A673 (cell line): ENCODE results near the gene EBLN2. TPM values are rescaled to one million over a fixed set of nuclear protein-coding genes. Genes with fewer than 3 reads are reported as not detected.
A peak's percentile ranks its signal among the peaks of the same experiment; 100 is the strongest.

ENCODE experiments used
- Bru-seq: library from RNA; stranded (reverse); fragments of 400-500 nt; gene quantifications from one replicate; lab custom pipeline; 2021; lab: Mats Ljungman, UMichigan
- BruChase-seq, 2 experiments: library from RNA; stranded (reverse); fragments of 400-500 nt; gene quantifications; one replicate each; lab custom pipeline; 2021; lab: Mats Ljungman, UMichigan
- BruUV-seq: library from RNA; stranded (reverse); fragments of 400-500 nt; replicated peaks from 2 replicates; lab custom pipeline; 2021; lab: Mats Ljungman, UMichigan
- CTCF ChIA-PET: fragments of 300-600 bp; sonication (Branson Sonifier 250); formaldehyde crosslinking; loops from one replicate; lab custom pipeline; 2022; ENCODE audit warnings: antibody characterized with exemption; lab: Charles Lee
- POLR2A ChIA-PET: fragments of 300-600 bp; sonication (Branson Sonifier 250); formaldehyde crosslinking; loops from one replicate; lab custom pipeline; 2022; ENCODE audit warnings: antibody characterized with exemption; ENCODE audit not compliant: low non-redundant PET; lab: Charles Lee
- DNase-seq: peaks from one replicate; pipeline ENCODE4 v3.0.0-alpha.2; 2015; ENCODE audit warnings: low spot score
- H3K27ac ChIP-seq: fragments of 200-600 bp; sonication (generic); 2 replicates; pipeline ENCODE4 v1.5.1; 2016; ENCODE audit warnings: mixed run types, low read depth, mild to moderate bottlenecking, mixed read lengths, antibody characterized with exemption, low read length; ENCODE audit not compliant: poor library complexity, severe bottlenecking
- H3K27me3 ChIP-seq: fragments of 200-600 bp; sonication (generic); replicated peaks from 2 replicates; pipeline ENCODE4 v1.6.1; 2017; ENCODE audit warnings: mixed run types, low read depth, mild to moderate bottlenecking, mixed read lengths, antibody characterized with exemption, low read length; ENCODE audit not compliant: insufficient read depth, poor library complexity
- H3K36me3 ChIP-seq: fragments of 200-600 bp; sonication (generic); 2 replicates; pipeline ENCODE4 v1.6.1; 2016; ENCODE audit warnings: mixed run types, mild to moderate bottlenecking, mixed read lengths, antibody characterized with exemption, low read length; ENCODE audit not compliant: insufficient read depth, poor library complexity, severe bottlenecking
- H3K4me1 ChIP-seq: fragments of 200-600 bp; sonication (generic); 2 replicates; pipeline ENCODE4 v1.6.1; 2017; ENCODE audit warnings: mixed run types, mild to moderate bottlenecking, mixed read lengths, antibody characterized with exemption, low read length; ENCODE audit not compliant: insufficient read depth, poor library complexity, severe bottlenecking
- H3K4me3 ChIP-seq: fragments of 200-600 bp; sonication (generic); 2 replicates; pipeline ENCODE4 v1.5.1; 2016; ENCODE audit warnings: low read depth, mixed run types, mild to moderate bottlenecking, mixed read lengths, low read length; ENCODE audit not compliant: poor library complexity, severe bottlenecking
- H3K9me3 ChIP-seq: fragments of 200-600 bp; sonication (generic); 2 replicates; pipeline ENCODE4 v1.6.1; 2016; ENCODE audit warnings: mixed run types, low read depth, mild to moderate bottlenecking, mixed read lengths, antibody characterized with exemption, low read length; ENCODE audit not compliant: poor library complexity, severe bottlenecking
- CTCF ChIP-seq: fragments of 300-800, 200-600 bp; sonication (generic); conservative IDR thresholded peaks from 2 replicates; pipeline ENCODE4 v1.5.1; 2017; ENCODE audit warnings: low read depth, mild to moderate bottlenecking, antibody characterized with exemption, low read length, moderate library complexity, mixed read lengths
- EZH2 ChIP-seq: fragments of 200-600 bp; sonication (generic); IDR thresholded peaks from 2 replicates; pipeline ENCODE4 v1.6.1; 2017; ENCODE audit warnings: borderline replicate concordance, low read depth, mild to moderate bottlenecking, mixed read lengths, antibody characterized with exemption, low read length; ENCODE audit not compliant: poor library complexity, severe bottlenecking
- intact Hi-C: fragments of 100-400 bp; cut with micrococcal nuclease; formaldehyde crosslinking; loops from one replicate; pipeline ENCODE4 v1.10.0; 2022; ENCODE audit not compliant: unreplicated experiment
- long read RNA-seq: library from polyadenylated mRNA; stranded (forward); transcript quantifications from one replicate; pipeline ENCODE4 v2.0.0, GENCODE V29; 2022
- total RNA-seq: library from RNA; stranded (reverse); gene quantifications from 2 replicates; pipeline ENCODE4 v1.2.3, GENCODE V29; 2021

EBLN2 gene
- total RNA-seq, result 2.2 and 3.8 TPM in 2 replicates
- Bru-seq, nascent RNA, result percentile 89 among the genes with signal in this experiment
- percentile 75 among the genes with signal in this experiment for BruChase-seq, experiment 1, labeled RNA remaining after a 2-hour chase
- BruChase-seq, experiment 2, labeled RNA remaining after a 6-hour chase, result percentile 55 among the genes with signal in this experiment
- long read RNA-seq, result 0 reads

GRCh38 chr3:73061416-73061815 is at the start of gene EBLN2:
Gene EBLN2, plus strand, starts transcription at chr3:73061659. Its CDS starts 423 bp downstream, at chr3:73062082.
- H3K27ac ChIP-seq, result peak within 1 kb of the TSS; percentile 58
- POLR2A ChIA-PET, result no interaction called here
- intact Hi-C loops, result no loop called here
- H3K27me3 ChIP-seq, result no peaks in the 10 kb centered on the region
- no peaks in the 10 kb centered on the region for H3K9me3 ChIP-seq
- H3K36me3 ChIP-seq, result peaks cover 16% of the 10 kb centered on the region
- DNase-seq, result no peak
- H3K4me3 ChIP-seq, result no peak within 1 kb of the TSS
- CTCF ChIA-PET, result no interaction called here
- H3K4me1 ChIP-seq, result peaks cover 16% of the 10 kb centered on the region
- TF ChIP-seq CTCF, result no peak
- TF ChIP-seq EZH2, result no peak
- BruUV-seq, result no TSS peak

GRCh38 chr3:73018298-73018697 is 43.2 kb upstream of the EBLN2 start:
- CTCF ChIA-PET, result no interaction called here
- intact Hi-C loops, result no loop called here

GRCh38 chr3:73018790-73019441 is 42.5 kb upstream of the EBLN2 start:
- H3K36me3 ChIP-seq, result no peaks in the 10 kb centered on the region
- TF ChIP-seq CTCF (no peak), EZH2 (no peak)
- H3K4me1 ChIP-seq, result no peaks in the 10 kb centered on the region
- no TSS peak for BruUV-seq
- intact Hi-C loops, result no loop called here
- H3K27me3 ChIP-seq, result no peaks in the 10 kb centered on the region
- H3K27ac ChIP-seq, result no peak overlapping the region
- no peak overlapping the region for H3K4me3 ChIP-seq
- ChIA-PET POLR2A (no interaction called here), CTCF (no interaction called here)
- no peak for DNase-seq
- H3K9me3 ChIP-seq, result no peaks in the 10 kb centered on the region

More at GRCh38 chr3:73018298-73018697, 43.2 kb upstream of the EBLN2 start:
- POLR2A ChIA-PET, result no interaction called here
- no TSS peak for BruUV-seq
- DNase-seq, result no peak
- H3K4me1 ChIP-seq, result no peaks in the 10 kb centered on the region
- no peaks in the 10 kb centered on the region for H3K36me3 ChIP-seq
- TF ChIP-seq EZH2 (no peak), CTCF (no peak)
- no peaks in the 10 kb centered on the region for H3K27me3 ChIP-seq
- no peak overlapping the region for H3K4me3 ChIP-seq
- no peaks in the 10 kb centered on the region for H3K9me3 ChIP-seq
- H3K27ac ChIP-seq, result no peak overlapping the region
